GM10266 (cell line): ENCODE data around the gene PTPN4.

Source experiments
- DNase-seq: peaks from one replicate; pipeline ENCODE4 v3.0.0; 2012; ENCODE audit errors: extremely low spot score
- CTCF ChIP-seq: IDR thresholded peaks from 2 replicates; pipeline ENCODE4 v1.5.1; 2012; ENCODE audit warnings: mild to moderate bottlenecking, low read depth; ENCODE audit not compliant: control insufficient read depth, insufficient read depth; ENCODE audit errors: missing control alignments

PTPN4 gene

DNA sequence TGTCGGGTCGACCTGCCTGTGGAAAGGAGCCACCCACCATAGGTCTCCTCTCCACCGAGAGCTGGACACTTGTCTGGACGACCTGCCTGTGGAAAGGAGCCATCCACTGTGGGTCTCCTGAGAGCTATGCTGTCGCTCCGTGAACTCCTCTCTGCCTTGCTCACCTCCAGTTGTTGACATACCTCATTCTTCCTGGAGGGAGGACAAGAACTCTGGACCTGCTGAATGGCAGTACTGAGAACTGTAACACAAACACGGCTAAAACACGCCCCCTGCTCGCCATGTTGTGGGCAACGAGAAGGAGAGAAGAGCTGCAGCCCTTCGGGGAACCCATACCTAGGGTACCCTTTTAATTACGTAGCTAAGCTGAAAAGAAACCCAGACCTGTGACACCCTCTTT is 77.6 kb downstream of the PTPN4 start:
- no peak for DNase-seq
- TF ChIP-seq CTCF = no peak

GRCh38 chr2:119837759-119838158 is 78.0 kb downstream of the PTPN4 start:
- TF ChIP-seq CTCF = no peak
- DNase-seq = no peak

GRCh38 chr2:119838179-119838578 is 78.5 kb downstream of the PTPN4 start:
- no peak for DNase-seq
- no peak for TF ChIP-seq CTCF

GRCh38 chr2:119841550-119841949 is 81.8 kb downstream of the PTPN4 start:
- no peak for DNase-seq
- TF ChIP-seq CTCF = no peak

DNA sequence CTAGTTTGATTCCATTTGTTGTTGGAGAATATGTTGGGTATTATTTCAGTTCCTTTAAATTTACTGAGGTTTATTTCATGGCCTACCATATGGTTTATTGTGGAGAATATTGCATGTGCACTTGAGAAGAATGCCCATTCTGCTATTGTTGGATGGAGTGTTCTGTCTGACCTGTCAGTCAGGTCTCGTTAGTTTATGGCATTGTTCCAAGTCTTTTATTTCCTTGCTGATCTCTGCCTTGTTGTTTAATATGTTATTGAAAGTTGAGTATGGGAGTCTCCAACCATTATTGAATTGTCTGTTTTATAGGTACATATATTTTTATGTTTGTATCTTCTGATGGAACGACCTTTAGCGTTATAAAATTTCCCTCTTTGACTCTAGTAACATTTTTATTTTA is 86.3 kb downstream of the PTPN4 start:
- DNase-seq = no peak

GRCh38 chr2:119849838-119850565 is 90.3 kb downstream of the PTPN4 start:
- no peak for DNase-seq
- no peak for TF ChIP-seq CTCF

More for the DNA sequence above, 86.3 kb downstream of the PTPN4 start:
- TF ChIP-seq CTCF = no peak

- TF ChIP-seq CTCF = no peak
- DNase-seq = no peak
Observed at GRCh38 chr2:119852214-119852613, 92.5 kb downstream of the PTPN4 start.
